ENCODE results near the gene PTPRR.

Gene PTPRR

GRCh38 chr12:70637303-70638085 is 283.0 kb downstream of the PTPRR start, which contains the start of gene PTPRB:
Gene PTPRB, minus strand, starts transcription at chr12:70637429. Its CDS starts 34 bp downstream, at chr12:70637395.
- peak; percentile 32 for DNase-seq

DNA sequence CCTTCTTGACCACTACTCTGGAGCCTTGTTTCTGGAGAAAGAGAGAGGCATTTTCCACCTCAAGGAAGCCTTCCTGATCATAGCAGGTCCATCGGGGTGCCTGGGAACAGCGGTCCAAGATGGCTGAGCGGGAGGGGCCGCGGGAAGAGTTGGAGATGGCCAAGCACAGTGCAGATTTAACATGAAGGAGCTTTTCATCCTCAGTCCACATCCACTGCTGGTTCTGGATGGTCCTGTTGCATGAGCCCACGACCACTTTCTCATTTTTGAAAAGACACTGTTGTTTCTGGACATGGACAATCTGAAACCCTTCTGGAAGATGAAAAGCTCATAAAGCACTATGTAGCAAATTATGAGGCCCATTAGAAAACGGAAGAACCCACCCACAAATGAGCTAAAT is 284.8 kb downstream of the PTPRR start:
- no peak for DNase-seq

GRCh38 chr12:70628701-70629480 is 291.6 kb downstream of the PTPRR start:
- DNase-seq = no peak

DNA sequence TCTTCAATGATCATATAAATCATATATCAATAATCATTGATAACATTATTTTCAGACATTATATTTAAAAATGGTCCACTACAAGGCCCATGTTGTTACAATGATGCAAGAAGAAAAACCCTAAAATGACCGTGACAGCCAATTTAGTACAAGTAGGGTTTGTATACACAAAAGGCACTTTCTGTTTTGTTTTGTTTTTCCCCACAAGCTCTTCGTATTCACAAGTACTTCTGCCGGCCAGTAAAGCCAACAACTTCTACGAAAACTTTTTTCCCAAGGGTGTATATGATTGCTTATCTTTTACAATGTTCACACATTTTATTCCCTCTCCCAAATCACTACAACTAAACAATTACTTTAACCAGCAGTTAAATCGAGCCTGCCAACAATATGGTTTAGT is 292.9 kb downstream of the PTPRR start:
- DNase-seq = no peak

GRCh38 chr12:70626180-70626579 is 294.4 kb downstream of the PTPRR start:
- no peak for DNase-seq

DNA sequence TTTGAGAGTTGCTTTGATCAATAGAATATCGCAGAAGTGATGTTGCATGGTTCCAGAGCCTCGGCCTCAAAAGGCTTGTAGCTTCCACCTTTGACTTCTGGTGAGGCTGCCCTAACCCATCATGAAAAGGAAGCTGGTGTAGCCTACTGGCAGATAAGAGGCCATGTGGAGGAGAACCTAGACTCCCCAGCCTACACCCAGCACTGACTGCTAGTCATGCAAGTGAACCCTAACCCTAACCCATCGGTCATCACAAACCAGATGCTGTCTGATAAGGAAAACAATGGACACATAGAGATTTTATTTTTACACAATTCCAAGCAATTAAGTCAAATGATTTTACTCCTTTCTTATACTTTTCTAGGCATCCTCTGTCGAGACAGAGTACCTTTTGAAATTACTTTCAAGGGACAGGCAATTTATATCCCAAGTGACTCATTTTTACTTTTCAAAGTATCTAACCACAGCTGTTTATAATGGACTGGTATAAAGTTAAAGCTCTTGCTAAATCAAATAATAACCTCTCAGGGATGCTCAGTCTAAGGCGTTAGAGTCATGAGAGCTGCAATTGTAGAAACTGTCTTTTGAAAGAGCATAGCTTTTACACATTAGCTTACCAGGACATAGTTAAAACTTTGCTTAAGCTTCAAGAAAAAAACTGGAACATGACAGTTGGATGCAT is 300.9 kb downstream of the PTPRR start:
- no peak for DNase-seq

- no peak for DNase-seq
Observed at GRCh38 chr12:70618371-70618770, 302.2 kb downstream of the PTPRR start.

GRCh38 chr12:70617450-70617849 is 303.1 kb downstream of the PTPRR start:
- DNase-seq = no peak

GRCh38 chr12:70615174-70615866 is 305.2 kb downstream of the PTPRR start:
- DNase-seq = no peak

- peak; percentile 67 for DNase-seq
Observed at GRCh38 chr12:70609739-70610491, 310.6 kb downstream of the PTPRR start.

DNA sequence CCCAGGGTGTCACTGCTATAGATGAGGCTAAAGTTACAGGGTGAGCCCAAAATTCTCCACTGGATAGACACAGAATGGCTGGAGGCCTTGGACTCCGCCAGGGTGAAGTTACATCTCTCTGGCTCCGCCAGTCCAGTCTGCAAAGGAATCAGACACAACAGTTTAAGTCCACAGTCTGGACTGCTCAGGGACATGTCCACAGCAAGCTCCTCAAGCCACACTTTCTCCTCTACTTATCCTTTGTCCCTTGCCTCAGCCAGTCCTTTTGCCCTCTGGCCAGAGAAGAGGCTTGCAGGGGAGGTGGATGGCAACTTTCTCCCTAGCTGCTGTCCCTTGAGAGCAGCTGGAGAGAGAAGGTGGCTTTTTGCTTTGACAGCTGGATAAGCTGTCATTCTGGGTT is 311.3 kb downstream of the PTPRR start:
- DNase-seq = no peak

GRCh38 chr12:70608184-70608583 is 312.4 kb downstream of the PTPRR start:
- no peak for DNase-seq

GRCh38 chr12:70607107-70607506 is 313.4 kb downstream of the PTPRR start:
- no peak for DNase-seq

DNA sequence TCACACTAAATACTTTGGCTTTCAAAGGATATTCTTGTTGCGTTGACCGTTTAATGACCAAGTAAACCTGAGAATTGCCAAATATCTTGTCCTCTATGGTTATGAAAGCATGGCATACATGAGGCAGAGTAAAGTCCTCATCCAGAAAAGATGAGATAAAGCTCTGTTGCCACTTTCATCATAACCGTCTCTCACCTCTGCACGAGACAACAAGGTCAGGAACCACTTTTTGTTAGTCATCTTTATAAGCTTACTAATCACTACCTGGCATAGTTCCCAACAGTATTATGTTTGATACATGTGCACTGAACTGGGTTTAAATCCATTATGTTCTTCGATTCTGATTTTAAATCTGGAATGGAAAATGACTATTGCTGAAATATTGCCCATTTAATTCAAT is 314.6 kb downstream of the PTPRR start:
- DNase-seq = no peak

DNA sequence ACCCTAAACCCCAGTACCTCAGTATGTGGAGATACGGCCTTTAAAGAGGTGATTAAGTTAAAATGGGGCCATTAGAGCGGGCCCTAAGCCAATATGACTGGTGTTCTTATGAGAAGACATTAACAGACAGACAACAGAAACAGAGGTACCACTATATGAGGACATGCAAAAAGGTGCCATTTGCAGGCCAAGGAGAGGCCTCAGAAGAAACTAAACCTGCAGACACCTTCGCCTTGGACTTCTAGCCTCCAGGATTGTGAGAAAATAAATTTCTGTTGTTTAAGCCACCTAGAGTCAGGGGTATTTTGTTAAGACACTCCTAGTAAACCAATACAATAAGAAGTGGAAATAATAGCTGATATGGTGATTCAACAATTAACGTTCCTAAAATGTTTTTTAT is 315.9 kb downstream of the PTPRR start:
- DNase-seq = no peak

DNA sequence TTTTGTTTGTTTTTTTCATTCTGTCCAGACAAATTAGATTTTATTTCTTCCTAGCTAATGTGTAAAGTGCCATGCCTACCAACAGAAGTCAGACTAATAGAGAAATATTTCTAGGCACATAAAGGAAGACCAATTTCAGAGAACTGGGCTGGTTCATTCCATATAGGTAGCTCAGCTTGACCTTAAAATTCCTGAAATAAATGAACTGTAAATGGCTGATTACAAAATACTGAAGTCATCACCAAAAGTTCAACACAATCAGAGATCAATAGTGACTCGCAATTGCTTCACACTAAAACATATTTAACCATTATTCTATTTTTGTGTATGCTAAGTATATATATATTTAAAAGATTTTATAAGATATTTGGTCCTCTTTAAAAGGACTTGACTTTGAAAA is 317.5 kb downstream of the PTPRR start:
- no peak for DNase-seq

DNA sequence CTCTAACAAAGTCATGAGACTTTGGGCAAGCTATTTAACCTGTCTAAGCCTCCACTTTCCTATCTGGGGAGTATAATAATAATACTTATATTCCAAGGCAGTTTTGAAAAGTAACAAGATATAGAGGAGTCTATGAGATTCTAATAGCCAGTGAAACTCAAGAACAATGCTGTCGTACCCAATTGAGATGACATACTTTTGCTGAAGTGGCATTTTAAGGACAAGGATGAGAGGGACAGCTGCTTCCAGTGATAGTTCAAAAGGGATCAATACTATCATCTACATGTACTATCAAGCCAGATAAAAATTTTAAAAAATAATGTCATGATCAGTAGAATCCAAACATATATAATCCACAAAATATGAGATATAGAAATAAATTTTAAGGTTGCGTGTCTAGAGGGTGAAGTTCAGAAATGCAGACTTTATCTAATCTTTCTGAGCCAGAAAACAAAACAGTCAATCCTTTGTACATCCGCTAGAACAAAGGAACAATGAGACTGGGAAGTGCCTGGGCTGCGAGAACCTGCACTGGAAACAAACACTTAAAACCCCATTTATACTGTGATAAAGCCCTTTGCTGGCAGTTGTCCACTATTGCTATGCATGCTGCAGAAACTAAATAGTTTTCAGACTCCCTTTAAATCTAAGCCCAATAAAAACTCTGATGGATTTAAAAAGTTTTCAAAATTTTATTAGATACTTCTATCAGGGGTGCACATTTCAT is 321.9 kb downstream of the PTPRR start:
- DNase-seq = peak; percentile 12

- DNase-seq = no peak
Observed at GRCh38 chr12:70592664-70593063, 327.9 kb downstream of the PTPRR start.

- DNase-seq = no peak
Observed at GRCh38 chr12:70590549-70591226, 329.9 kb downstream of the PTPRR start.

- peak; percentile 61 for DNase-seq
Observed at GRCh38 chr12:70590051-70590450, 330.5 kb downstream of the PTPRR start.
